Measurements from ENCODE around the gene TRIM26. TPM values are rescaled to one million over a fixed set of nuclear protein-coding genes. Genes with fewer than 3 reads are reported as not detected.
"Not testable (repeated sequence)": the region's sequence is repeated elsewhere in the genome, so short reads cannot be mapped to it uniquely, and the experiment has no call there.

The TRIM26 gene
- total RNA-seq, 6 donors from 2014 or later: 38.4 to 67.1 (median 53.8) TPM

- 71 to 84% methylated on average over 1 to 3 of the region's 3 CpGs for WGBS, 2 donors
- Histone ChIP-seq H3K27me3 (no peaks in the 10 kb centered on the region), H3K36me3 (no peaks in the 10 kb centered on the region), H3K9me3 (no peaks in the 10 kb centered on the region), H3K27ac (no peak overlapping the region), H3K4me3 (no peak overlapping the region), H3K4me1 (no peaks in the 10 kb centered on the region)
- DNase-seq (no peak), ATAC-seq (ENCODE audit: low FRiP score in 2 of 2) (no peak)
- TF ChIP-seq POLR2AphosphoS5 (IDR thresholded peaks at IDR 0.05) (no peak), EP300 (IDR thresholded peaks at IDR 0.05) (no peak), POLR2A (IDR thresholded peaks at IDR 0.05) (no peak)
- TF ChIP-seq, protein P1, sequence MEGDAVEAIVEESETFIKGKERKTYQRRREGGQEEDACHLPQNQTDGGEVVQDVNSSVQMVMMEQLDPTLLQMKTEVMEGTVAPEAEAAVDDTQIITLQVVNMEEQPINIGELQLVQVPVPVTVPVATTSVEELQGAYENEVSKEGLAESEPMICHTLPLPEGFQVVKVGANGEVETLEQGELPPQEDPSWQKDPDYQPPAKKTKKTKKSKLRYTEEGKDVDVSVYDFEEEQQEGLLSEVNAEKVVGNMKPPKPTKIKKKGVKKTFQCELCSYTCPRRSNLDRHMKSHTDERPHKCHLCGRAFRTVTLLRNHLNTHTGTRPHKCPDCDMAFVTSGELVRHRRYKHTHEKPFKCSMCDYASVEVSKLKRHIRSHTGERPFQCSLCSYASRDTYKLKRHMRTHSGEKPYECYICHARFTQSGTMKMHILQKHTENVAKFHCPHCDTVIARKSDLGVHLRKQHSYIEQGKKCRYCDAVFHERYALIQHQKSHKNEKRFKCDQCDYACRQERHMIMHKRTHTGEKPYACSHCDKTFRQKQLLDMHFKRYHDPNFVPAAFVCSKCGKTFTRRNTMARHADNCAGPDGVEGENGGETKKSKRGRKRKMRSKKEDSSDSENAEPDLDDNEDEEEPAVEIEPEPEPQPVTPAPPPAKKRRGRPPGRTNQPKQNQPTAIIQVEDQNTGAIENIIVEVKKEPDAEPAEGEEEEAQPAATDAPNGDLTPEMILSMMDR (IDR thresholded peaks at IDR 0.05): no peak
These were observed 66.1 kb downstream of the TRIM26 start for GRCh38 chr6:30147096-30147495.

- no peaks in the 10 kb centered on the region for H3K27me3 ChIP-seq
- TF ChIP-seq EP300 (IDR thresholded peaks at IDR 0.05) (no peak), POLR2AphosphoS5 (IDR thresholded peaks at IDR 0.05) (no peak), POLR2A (IDR thresholded peaks at IDR 0.05) (no peak)
- TF ChIP-seq, protein P1 (IDR thresholded peaks at IDR 0.05): no peak
- no peaks in the 10 kb centered on the region for H3K9me3 ChIP-seq
- no peak overlapping the region for H3K27ac ChIP-seq
- WGBS, 2 donors: 58 to 59% methylated on average over 6 to 7 of the region's 7 CpGs
- ATAC-seq (ENCODE audit: low FRiP score in 2 of 2): no peak
- H3K36me3 ChIP-seq: no peaks in the 10 kb centered on the region
- no peaks in the 10 kb centered on the region for H3K4me1 ChIP-seq
- DNase-seq: no peak
- H3K4me3 ChIP-seq: no peak overlapping the region
These were observed 67.4 kb downstream of the TRIM26 start for GRCh38 chr6:30145818-30146217.

DNA sequence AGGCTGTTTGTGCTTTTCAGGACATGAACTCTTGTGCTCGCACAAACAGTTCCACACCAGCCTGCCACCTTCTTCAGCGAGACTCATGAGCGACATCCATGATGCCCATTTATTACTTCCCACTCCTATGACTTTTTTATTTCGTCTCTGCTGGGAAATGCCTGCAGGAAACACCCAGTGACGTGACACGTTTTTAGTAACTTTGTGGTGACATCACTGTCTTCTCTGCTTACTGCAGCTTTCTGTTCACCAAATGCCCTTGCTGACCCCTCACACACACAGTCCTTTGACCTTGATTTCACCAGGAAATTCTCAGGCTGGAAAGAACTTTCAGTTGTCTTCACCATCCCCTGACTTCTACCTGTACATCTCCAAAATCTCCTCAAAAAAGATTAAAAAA, 68.4 kb downstream of the TRIM26 start:
- no peaks in the 10 kb centered on the region for H3K9me3 ChIP-seq
- H3K27ac ChIP-seq: no peak overlapping the region
- H3K4me3 ChIP-seq: no peak overlapping the region
- no peaks in the 10 kb centered on the region for H3K4me1 ChIP-seq
- WGBS, 2 donors: 54 to 71% methylated on average over 6 of the region's 6 CpGs
- ATAC-seq (ENCODE audit: low FRiP score in 2 of 2): no peak
- TF ChIP-seq, protein P1 (IDR thresholded peaks at IDR 0.05): no peak
- TF ChIP-seq POLR2A (IDR thresholded peaks at IDR 0.05): no peak
- TF ChIP-seq POLR2AphosphoS5 (IDR thresholded peaks at IDR 0.05): no peak
- no peak for TF ChIP-seq EP300 (IDR thresholded peaks at IDR 0.05)
- H3K36me3 ChIP-seq: no peaks in the 10 kb centered on the region
- H3K27me3 ChIP-seq: no peaks in the 10 kb centered on the region
- DNase-seq: no peak

DNA sequence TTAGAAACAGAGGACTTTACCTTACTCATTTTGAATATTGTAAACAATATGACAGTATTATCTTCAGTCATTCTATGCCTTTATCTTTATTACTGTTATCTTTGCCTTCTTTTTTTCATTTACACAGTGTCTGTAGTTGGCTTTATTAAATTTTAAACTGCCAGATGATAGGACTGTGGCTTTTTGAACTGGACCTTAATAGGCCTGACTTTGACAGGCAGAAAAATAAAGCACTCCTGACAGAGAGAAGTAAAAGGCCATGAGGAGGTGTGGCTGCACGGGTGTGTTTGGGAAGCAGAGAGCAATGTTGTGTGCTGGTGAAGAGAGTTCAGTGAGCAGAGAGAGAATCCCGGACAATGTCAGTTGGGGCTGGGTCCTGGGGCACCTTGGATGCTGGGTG, 69.4 kb downstream of the TRIM26 start:
- Histone ChIP-seq H3K4me3 (no peak overlapping the region), H3K36me3 (no peaks in the 10 kb centered on the region), H3K27ac (no peak overlapping the region), H3K9me3 (no peaks in the 10 kb centered on the region), H3K27me3 (no peaks in the 10 kb centered on the region), H3K4me1 (no peaks in the 10 kb centered on the region)
- no peak for TF ChIP-seq EP300 (IDR thresholded peaks at IDR 0.05)
- no peak for TF ChIP-seq POLR2A (IDR thresholded peaks at IDR 0.05)
- TF ChIP-seq POLR2AphosphoS5 (IDR thresholded peaks at IDR 0.05): no peak
- TF ChIP-seq, protein P1 (IDR thresholded peaks at IDR 0.05): no peak
- ATAC-seq (ENCODE audit: low FRiP score in 2 of 2) (no peak), DNase-seq (no peak)
- WGBS, 2 donors: 65 to 67% methylated on average over 2 of the region's 2 CpGs

DNA sequence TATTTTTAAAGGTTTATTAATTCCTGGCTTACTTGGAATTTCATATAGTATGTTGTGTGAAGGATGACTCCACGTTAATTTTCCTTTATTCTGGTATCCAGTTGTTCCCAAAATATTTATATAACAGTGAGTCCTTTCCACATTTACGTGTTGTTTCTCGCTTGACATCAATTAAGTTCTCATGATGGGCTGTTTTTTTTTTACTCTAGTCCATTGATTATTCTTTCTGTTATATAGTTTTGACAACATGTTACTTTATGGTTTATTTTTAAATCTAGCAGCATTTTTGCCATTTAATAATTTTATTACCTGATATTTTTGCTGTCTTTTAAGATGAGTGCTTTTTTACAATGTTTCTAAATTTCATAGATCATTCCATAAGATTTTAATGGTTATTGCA, 70.5 kb downstream of the TRIM26 start:
- no peak for DNase-seq
- no peaks in the 10 kb centered on the region for H3K4me1 ChIP-seq
- no peak overlapping the region for H3K27ac ChIP-seq
- no peak for TF ChIP-seq POLR2AphosphoS5 (IDR thresholded peaks at IDR 0.05)
- TF ChIP-seq POLR2A (IDR thresholded peaks at IDR 0.05): no peak
- TF ChIP-seq, protein P1 (IDR thresholded peaks at IDR 0.05): no peak
- TF ChIP-seq EP300 (IDR thresholded peaks at IDR 0.05): no peak
- no peak overlapping the region for H3K4me3 ChIP-seq
- H3K27me3 ChIP-seq: no peaks in the 10 kb centered on the region
- H3K36me3 ChIP-seq: no peaks in the 10 kb centered on the region
- no peaks in the 10 kb centered on the region for H3K9me3 ChIP-seq
- 69 to 76% methylated on average over 3 of the region's 3 CpGs for WGBS, 2 donors
- no peak for ATAC-seq (ENCODE audit: low FRiP score in 2 of 2)

GRCh38 chr6:30140240-30140639, 73.0 kb downstream of the TRIM26 start:
- not testable (repeated sequence) for DNase-seq; H3K27ac ChIP-seq; ATAC-seq (ENCODE audit: low FRiP score in 2 of 2); H3K27me3 ChIP-seq; H3K4me3 ChIP-seq; H3K9me3 ChIP-seq; H3K4me1 ChIP-seq; H3K36me3 ChIP-seq
- 80 to 85% methylated on average over 8 of the region's 8 CpGs for WGBS, 2 donors

Data from upper lobe of left lung (tissue), 6 donors.